MCF 10A (cell line): Measurements from ENCODE around the gene OSBPL9. TPM values are rescaled to one million over a fixed set of nuclear protein-coding genes. Genes with fewer than 3 reads are reported as not detected.
A peak's percentile ranks its signal among the peaks of the same experiment; 100 is the strongest.
"Not testable (repeated sequence)": the region's sequence is repeated elsewhere in the genome, so short reads cannot be mapped to it uniquely, and the experiment has no call there.

Source experiments
- BruUV-seq: library from RNA; stranded (reverse); fragments of 400-500 nt; replicated peaks from 2 replicates; lab custom pipeline; 2021; lab: Mats Ljungman, UMichigan
- CTCF ChIA-PET: fragments of 300-600 bp; sonication (Branson Sonifier 250); formaldehyde crosslinking; extraction: SDS; loops from one replicate; lab custom pipeline; 2021; ENCODE audit warnings: antibody characterized with exemption, inconsistent platforms; lab: Yijun Ruan, JAX
- POLR2A ChIA-PET: fragments of 300-600, 350-650 bp; sonication (Branson Sonifier 250); formaldehyde crosslinking; extraction: SDS; loops from one replicate; lab custom pipeline; 2020; ENCODE audit warnings: antibody characterized with exemption, inconsistent platforms; lab: Yijun Ruan, JAX
- DNase-seq: peaks from one replicate; pipeline ENCODE4 v3.0.0-alpha.2; 2018; ENCODE audit not compliant: unreplicated experiment
- H3K27ac Mint-ChIP-seq: one replicate; pipeline ENCODE4 v1.8.0; 2022; ENCODE audit warnings: mild to moderate bottlenecking, low read depth, mixed read lengths; ENCODE audit not compliant: unreplicated experiment
- H3K27me3 Mint-ChIP-seq: one replicate; pipeline ENCODE4 v1.8.0; 2022; ENCODE audit warnings: mixed read lengths; ENCODE audit not compliant: insufficient read depth, unreplicated experiment
- H3K36me3 Mint-ChIP-seq: one replicate; pipeline ENCODE4 v1.8.0; 2022; ENCODE audit warnings: mild to moderate bottlenecking, moderate library complexity, mixed read lengths; ENCODE audit not compliant: insufficient read depth, unreplicated experiment
- H3K4me1 Mint-ChIP-seq: one replicate; pipeline ENCODE4 v1.8.0; 2022; ENCODE audit warnings: mixed read lengths; ENCODE audit not compliant: insufficient read depth, unreplicated experiment
- H3K4me3 Mint-ChIP-seq: one replicate; pipeline ENCODE4 v1.8.0; 2022; ENCODE audit warnings: mild to moderate bottlenecking, moderate library complexity, mixed read lengths; ENCODE audit not compliant: unreplicated experiment
- H3K9me3 Mint-ChIP-seq: one replicate; pipeline ENCODE4 v1.8.0; 2022; ENCODE audit warnings: mixed read lengths; ENCODE audit not compliant: unreplicated experiment
- intact Hi-C: fragments of 100-400 bp; cut with micrococcal nuclease; formaldehyde crosslinking; loops from 2 replicates; pipeline ENCODE4 v1.14.1; 2022
- total RNA-seq: library from RNA; stranded (reverse); gene quantifications from 2 replicates; pipeline ENCODE4 v1.2.3, GENCODE V29; 2022
- TF ChIP-seq, protein P1 (sequence below): fragments of 200-600 bp; IDR thresholded peaks from one replicate; pipeline ENCODE4 v1.8.0; 2022; ENCODE audit warnings: antibody characterized with exemption, mild to moderate bottlenecking; ENCODE audit not compliant: unreplicated experiment

OSBPL9 gene
- total RNA-seq, 1 experiment from 2014 or later = 51.7 TPM

DNA sequence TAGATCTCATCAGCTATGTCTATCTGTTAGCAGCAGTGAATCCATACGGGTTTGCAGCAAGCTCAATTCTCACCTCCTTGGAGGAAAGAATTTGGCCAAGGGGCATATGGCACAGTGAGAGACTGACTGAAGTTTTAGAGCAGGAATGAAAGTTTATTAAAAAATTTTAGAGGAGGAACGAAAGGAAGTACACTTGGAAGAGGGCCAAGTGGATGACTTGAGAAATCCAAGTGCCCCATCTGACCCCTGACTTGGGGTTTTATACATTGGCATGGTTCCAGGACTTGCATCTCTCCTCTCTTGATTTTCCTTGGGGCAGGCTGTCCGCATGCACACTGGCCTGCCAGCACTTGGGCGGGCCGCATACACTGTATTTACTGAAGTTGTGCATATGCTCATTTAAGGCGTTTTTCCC is 9.2 kb upstream of the OSBPL9 start:
- H3K27ac Mint-ChIP-seq = no peak overlapping the region
- BruUV-seq = no TSS peak
- no peaks in the 10 kb centered on the region for H3K36me3 Mint-ChIP-seq
- ChIA-PET POLR2A (interaction anchor here (0.8 kb wide), 1 partner anchor 8 kb away, joined by 3 read pairs; no protein-coding TSS in a partner anchor), CTCF (interaction anchor here (0.6 kb wide), 2 partner anchors 48 to 426 kb away, joined by 3 to 4 read pairs; partner anchors contain the start of gene KTI12)
- TF ChIP-seq, protein P1, sequence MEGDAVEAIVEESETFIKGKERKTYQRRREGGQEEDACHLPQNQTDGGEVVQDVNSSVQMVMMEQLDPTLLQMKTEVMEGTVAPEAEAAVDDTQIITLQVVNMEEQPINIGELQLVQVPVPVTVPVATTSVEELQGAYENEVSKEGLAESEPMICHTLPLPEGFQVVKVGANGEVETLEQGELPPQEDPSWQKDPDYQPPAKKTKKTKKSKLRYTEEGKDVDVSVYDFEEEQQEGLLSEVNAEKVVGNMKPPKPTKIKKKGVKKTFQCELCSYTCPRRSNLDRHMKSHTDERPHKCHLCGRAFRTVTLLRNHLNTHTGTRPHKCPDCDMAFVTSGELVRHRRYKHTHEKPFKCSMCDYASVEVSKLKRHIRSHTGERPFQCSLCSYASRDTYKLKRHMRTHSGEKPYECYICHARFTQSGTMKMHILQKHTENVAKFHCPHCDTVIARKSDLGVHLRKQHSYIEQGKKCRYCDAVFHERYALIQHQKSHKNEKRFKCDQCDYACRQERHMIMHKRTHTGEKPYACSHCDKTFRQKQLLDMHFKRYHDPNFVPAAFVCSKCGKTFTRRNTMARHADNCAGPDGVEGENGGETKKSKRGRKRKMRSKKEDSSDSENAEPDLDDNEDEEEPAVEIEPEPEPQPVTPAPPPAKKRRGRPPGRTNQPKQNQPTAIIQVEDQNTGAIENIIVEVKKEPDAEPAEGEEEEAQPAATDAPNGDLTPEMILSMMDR = no peak
- intact Hi-C loops = no loop called here
- H3K4me1 Mint-ChIP-seq = peaks cover 7% of the 10 kb centered on the region
- DNase-seq = peak; percentile 58
- no peak overlapping the region for H3K4me3 Mint-ChIP-seq
- H3K9me3 Mint-ChIP-seq = no peaks in the 10 kb centered on the region
- peaks cover 10% of the 10 kb centered on the region for H3K27me3 Mint-ChIP-seq

DNA sequence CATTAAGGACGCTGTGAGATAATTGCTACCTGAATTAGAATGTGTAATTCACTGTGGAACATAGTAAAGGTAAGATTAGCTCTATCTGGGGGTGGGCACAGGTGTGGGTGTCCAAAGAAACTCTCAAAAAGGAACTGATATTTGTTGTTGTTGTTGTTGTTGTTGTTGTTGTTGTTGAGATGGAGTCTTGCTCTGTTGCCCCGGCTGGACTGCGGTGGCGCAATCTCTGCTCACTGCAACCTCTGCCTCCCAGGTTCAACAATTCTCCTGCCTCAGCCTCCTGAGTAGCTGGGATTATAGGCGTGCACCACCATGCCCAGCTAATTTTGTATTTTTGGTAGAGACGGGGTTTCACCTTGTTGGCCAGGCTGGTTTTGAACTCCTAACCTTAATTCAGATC is 6.8 kb upstream of the OSBPL9 start:
- H3K9me3 Mint-ChIP-seq, H3K4me3 Mint-ChIP-seq, H3K27ac Mint-ChIP-seq, H3K4me1 Mint-ChIP-seq, BruUV-seq, H3K36me3 Mint-ChIP-seq, DNase-seq: not testable (repeated sequence)
- ChIA-PET POLR2A (interaction anchor here (1.2 to 2.0 kb wide), 3 partner anchors 12 to 119 kb away, joined by 3 to 6 read pairs (median 3); no protein-coding TSS in a partner anchor), CTCF (interaction anchor here (0.9 to 1.9 kb wide), 3 partner anchors 12 to 41 kb away, joined by 4 to 5 read pairs (median 4); no protein-coding TSS in a partner anchor)
- intact Hi-C loops = loop anchor here (10.0 kb wide), 1 partner anchor 75 kb away; no protein-coding TSS in a partner anchor
- H3K27me3 Mint-ChIP-seq = peaks cover 10% of the 10 kb centered on the region

DNA sequence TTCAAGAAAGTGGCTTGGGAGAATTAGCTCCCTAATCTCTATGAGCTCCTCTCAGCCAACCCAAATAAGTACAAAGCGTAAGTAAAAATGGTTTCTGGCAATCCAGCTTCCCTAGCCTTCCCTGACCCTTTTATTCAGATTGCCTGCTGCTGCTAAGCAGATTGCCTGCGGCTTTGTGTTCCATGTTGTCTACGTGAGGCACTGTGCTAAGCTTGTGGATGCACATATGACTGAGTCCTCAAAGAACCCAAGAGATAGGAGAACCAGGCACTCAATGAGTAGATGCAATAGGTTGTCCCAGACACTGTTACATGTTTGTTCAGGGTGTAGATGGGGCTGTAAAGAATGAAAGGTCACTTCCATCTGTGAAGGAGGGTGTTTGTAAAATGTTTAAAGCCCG is 6.3 kb upstream of the OSBPL9 start:
- TF ChIP-seq, protein P1 = no peak
- DNase-seq = no peak
- intact Hi-C loops = loop anchor here (10.0 kb wide), 1 partner anchor 76 kb away; no protein-coding TSS in a partner anchor
- ChIA-PET POLR2A (interaction anchor here (1.2 to 2.0 kb wide), 3 partner anchors 12 to 119 kb away, joined by 3 to 6 read pairs (median 3); no protein-coding TSS in a partner anchor), CTCF (interaction anchor here (0.9 to 1.9 kb wide), 4 partner anchors 12 to 158 kb away, joined by 3 to 5 read pairs (median 4); no protein-coding TSS in a partner anchor)
- no peak overlapping the region for H3K27ac Mint-ChIP-seq
- H3K36me3 Mint-ChIP-seq = no peaks in the 10 kb centered on the region
- H3K4me3 Mint-ChIP-seq = no peak overlapping the region
- peaks cover 7% of the 10 kb centered on the region for H3K4me1 Mint-ChIP-seq
- no TSS peak for BruUV-seq
- H3K27me3 Mint-ChIP-seq = peaks cover 10% of the 10 kb centered on the region
- no peaks in the 10 kb centered on the region for H3K9me3 Mint-ChIP-seq

DNA sequence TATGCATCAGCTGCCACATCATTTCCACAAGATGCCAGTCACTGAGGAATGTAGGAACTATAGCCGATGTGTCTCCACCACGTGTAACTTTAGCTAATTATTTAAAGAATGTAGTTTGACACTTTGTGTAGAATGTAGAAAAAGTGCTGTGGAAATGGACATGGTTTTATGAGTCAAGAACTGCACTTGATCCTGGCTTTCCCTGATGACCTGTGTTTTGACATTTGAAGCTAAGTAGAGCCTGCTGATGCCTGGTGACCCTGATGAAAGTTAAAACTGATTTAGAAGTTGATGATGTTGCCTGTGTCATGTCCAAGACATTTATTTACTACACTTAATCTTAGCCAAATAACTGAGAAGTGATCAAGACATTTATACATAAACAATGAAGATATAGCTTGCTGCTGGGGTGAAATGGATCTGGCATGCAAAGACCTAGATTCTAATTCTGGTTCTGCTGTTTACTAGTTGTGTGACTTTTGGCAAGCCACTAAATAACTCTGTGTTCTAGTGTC is 4.4 kb upstream of the OSBPL9 start:
- BruUV-seq = no TSS peak
- CTCF ChIA-PET = interaction anchor here (0.7 to 1.0 kb wide), 2 partner anchors 10 to 134 kb away, joined by 3 read pairs; no protein-coding TSS in a partner anchor
- Mint-ChIP-seq H3K4me3 (no peak overlapping the region), H3K27ac (no peak overlapping the region), H3K36me3 (peaks cover 7% of the 10 kb centered on the region), H3K9me3 (no peaks in the 10 kb centered on the region), H3K4me1 (peaks cover 10% of the 10 kb centered on the region), H3K27me3 (peaks cover 10% of the 10 kb centered on the region)
- POLR2A ChIA-PET = interaction anchor here (0.6 kb wide), 1 partner anchor 8 kb away, joined by 3 read pairs; no protein-coding TSS in a partner anchor
- TF ChIP-seq, protein P1 = no peak
- no peak for DNase-seq
- intact Hi-C loops = loop anchor here (10.0 kb wide), 1 partner anchor 78 kb away; no protein-coding TSS in a partner anchor
